HepG2 (cell line): ENCODE data around the gene APRT. TPM values are rescaled to one million over a fixed set of nuclear protein-coding genes. Genes with fewer than 3 reads are reported as not detected.

Experiments
- HDAC2 ChIP-seq: sonication (generic); formaldehyde crosslinking; IDR thresholded peaks from 2 replicates; pipeline ENCODE4 v1.4.0; 2020; ENCODE audit warnings: missing genetic modification reagents
- NFKB2 ChIP-seq: sonication (generic); formaldehyde crosslinking; IDR thresholded peaks from 2 replicates; pipeline ENCODE4 v1.4.0; 2020; ENCODE audit warnings: missing genetic modification reagents, borderline replicate concordance
- SMAD3 ChIP-seq: sonication (generic); formaldehyde crosslinking; IDR thresholded peaks from 2 replicates; pipeline ENCODE4 v1.4.0; 2020; ENCODE audit warnings: missing genetic modification reagents
- TAF15 ChIP-seq: fragments of 200-400 bp; formaldehyde crosslinking; IDR thresholded peaks from one replicate; pipeline ENCODE4 v1.6.1; 2018; ENCODE audit warnings: mild to moderate bottlenecking, low read depth, low read length; ENCODE audit not compliant: poor library complexity, severe bottlenecking
- TBX2 ChIP-seq: sonication (generic); formaldehyde crosslinking; IDR thresholded peaks from 2 replicates; pipeline ENCODE4 v1.5.0; 2020; ENCODE audit warnings: missing genetic modification reagents, mild to moderate bottlenecking, borderline replicate concordance
- ZBTB20 ChIP-seq: sonication (generic); formaldehyde crosslinking; IDR thresholded peaks from 2 replicates; pipeline ENCODE4 v1.8.1; 2023; ENCODE audit warnings: missing genetic modification reagents, low read depth, mild to moderate bottlenecking, borderline replicate concordance
- ZNF883 ChIP-seq: sonication (generic); formaldehyde crosslinking; IDR thresholded peaks from 2 replicates; pipeline ENCODE4 v1.5.1; 2020; ENCODE audit warnings: mild to moderate bottlenecking, missing genetic modification reagents; ENCODE audit errors: not compliant biosample characterization
- polyA plus RNA-seq, 8 experiments: library from polyadenylated mRNA; depleted of rRNA in 3 of 8; stranded (reverse) in 7 of 8; unstranded in 1 of 8; fragments of >200 nt; fragmentation: Illumina TruSeq in 4 of 8; extraction: Trizol in 4 of 8; gene quantifications; 2 replicates each; pipeline versions ENCODE4 v1.2.1 to v1.2.3, GENCODE V29; 2011 to 2016; ENCODE audit warnings: low read depth in 4 of 8, missing spikeins in 1 of 8, mixed read lengths in 1 of 8; ENCODE audit not compliant: insufficient read depth in 1 of 8
- total RNA-seq, 5 experiments: library from RNA; depleted of rRNA; stranded (reverse); fragments of >200 nt; fragmentation: Illumina TruSeq; extraction: Trizol; gene quantifications; 2 replicates each; pipeline ENCODE4 v1.2.3, GENCODE V29; 2016; ENCODE audit warnings: low read depth in 1 of 5
- TF ChIP-seq, protein P1 (sequence below): sonication (generic); formaldehyde crosslinking; IDR thresholded peaks from 2 replicates; pipeline ENCODE4 v1.9.0; 2022; ENCODE audit warnings: missing genetic modification reagents, mild to moderate bottlenecking, borderline replicate concordance
- TF ChIP-seq, protein P2 (sequence below): sonication (generic); formaldehyde crosslinking; IDR thresholded peaks from 2 replicates; pipeline ENCODE4 v1.4.0; 2020; ENCODE audit warnings: missing genetic modification reagents, mild to moderate bottlenecking, borderline replicate concordance
- TF ChIP-seq, protein P3 (sequence below): sonication (generic); formaldehyde crosslinking; IDR thresholded peaks from 2 replicates; pipeline ENCODE4 v1.4.0; 2020; ENCODE audit warnings: missing genetic modification reagents, mild to moderate bottlenecking, borderline replicate concordance
- TF ChIP-seq, protein P4 (sequence below): IDR thresholded peaks from 2 replicates; pipeline ENCODE4 v1.4.0; 2020; ENCODE audit warnings: mild to moderate bottlenecking, missing genetic modification reagents

The APRT gene
- total and polyA plus RNA-seq, 2 of the 13 experiments (the other 11 are each of a cell fraction or from before 2014, with no cell fraction given): 155 to 242 TPM

DNA sequence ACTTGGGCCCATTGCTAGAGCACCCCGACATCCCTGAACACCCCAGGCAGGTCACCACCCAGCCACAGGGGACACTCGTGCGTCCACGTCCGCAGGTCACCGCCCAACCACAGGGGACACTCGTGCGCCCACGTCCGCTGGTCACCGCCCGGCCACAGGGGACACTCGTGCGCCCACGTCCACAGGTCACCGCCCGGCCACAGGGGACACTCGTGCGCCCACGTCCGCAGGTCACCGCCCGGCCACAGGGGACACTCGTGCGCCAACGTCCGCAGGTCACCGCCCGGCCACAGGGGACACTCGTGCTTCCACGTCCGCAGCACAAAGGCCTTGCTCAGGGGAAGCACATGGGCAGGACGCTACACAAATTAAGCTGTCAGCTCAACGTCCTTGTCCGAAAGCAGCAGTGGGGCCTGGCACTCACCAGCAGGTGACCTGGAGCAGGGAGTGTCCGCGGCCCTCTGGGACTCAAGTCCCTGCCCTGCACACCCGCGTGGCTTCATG, 27.4 kb upstream of the APRT start (continued):
- TF ChIP-seq, protein P1, sequence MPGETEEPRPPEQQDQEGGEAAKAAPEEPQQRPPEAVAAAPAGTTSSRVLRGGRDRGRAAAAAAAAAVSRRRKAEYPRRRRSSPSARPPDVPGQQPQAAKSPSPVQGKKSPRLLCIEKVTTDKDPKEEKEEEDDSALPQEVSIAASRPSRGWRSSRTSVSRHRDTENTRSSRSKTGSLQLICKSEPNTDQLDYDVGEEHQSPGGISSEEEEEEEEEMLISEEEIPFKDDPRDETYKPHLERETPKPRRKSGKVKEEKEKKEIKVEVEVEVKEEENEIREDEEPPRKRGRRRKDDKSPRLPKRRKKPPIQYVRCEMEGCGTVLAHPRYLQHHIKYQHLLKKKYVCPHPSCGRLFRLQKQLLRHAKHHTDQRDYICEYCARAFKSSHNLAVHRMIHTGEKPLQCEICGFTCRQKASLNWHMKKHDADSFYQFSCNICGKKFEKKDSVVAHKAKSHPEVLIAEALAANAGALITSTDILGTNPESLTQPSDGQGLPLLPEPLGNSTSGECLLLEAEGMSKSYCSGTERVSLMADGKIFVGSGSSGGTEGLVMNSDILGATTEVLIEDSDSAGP (CRISPR knock-in tag): peak; percentile 92
- TF ChIP-seq, protein P2, sequence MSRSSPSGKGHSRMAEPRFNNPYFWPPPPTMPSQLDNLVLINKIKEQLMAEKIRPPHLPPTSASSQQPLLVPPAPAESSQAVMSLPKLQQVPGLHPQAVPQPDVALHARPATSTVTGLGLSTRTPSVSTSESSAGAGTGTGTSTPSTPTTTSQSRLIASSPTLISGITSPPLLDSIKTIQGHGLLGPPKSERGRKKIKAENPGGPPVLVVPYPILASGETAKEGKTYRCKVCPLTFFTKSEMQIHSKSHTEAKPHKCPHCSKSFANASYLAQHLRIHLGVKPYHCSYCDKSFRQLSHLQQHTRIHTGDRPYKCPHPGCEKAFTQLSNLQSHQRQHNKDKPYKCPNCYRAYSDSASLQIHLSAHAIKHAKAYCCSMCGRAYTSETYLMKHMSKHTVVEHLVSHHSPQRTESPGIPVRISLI (CRISPR knock-in tag): 0 out of 2 replicates have a peak, but pooled peaks have one; percentile 11
- TF ChIP-seq, protein P3, sequence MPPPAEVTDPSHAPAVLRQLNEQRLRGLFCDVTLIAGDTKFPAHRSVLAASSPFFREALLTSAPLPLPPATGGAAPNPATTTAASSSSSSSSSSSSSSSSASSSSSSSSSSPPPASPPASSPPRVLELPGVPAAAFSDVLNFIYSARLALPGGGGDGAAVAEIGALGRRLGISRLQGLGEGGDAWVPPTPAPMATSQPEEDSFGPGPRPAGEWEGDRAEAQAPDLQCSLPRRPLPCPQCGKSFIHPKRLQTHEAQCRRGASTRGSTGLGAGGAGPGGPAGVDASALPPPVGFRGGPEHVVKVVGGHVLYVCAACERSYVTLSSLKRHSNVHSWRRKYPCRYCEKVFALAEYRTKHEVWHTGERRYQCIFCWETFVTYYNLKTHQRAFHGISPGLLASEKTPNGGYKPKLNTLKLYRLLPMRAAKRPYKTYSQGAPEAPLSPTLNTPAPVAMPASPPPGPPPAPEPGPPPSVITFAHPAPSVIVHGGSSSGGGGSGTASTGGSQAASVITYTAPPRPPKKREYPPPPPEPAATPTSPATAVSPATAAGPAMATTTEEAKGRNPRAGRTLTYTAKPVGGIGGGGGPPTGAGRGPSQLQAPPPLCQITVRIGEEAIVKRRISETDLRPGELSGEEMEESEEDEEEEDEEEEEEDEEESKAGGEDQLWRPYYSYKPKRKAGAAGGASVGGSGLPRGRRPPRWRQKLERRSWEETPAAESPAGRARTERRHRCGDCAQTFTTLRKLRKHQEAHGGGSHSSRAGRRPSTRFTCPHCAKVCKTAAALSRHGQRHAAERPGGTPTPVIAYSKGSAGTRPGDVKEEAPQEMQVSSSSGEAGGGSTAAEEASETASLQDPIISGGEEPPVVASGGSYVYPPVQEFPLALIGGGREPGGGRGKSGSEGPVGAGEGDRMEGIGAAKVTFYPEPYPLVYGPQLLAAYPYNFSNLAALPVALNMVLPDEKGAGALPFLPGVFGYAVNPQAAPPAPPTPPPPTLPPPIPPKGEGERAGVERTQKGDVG: peak; percentile 99
- TF ChIP-seq ZNF883: peak; percentile 19
- TF ChIP-seq TBX2 (CRISPR knock-in tag): peak; percentile 42; the same call in 1 of the 2 replicates
- TF ChIP-seq HDAC2 (CRISPR knock-in tag): peak; percentile 69
- TF ChIP-seq, protein P4, sequence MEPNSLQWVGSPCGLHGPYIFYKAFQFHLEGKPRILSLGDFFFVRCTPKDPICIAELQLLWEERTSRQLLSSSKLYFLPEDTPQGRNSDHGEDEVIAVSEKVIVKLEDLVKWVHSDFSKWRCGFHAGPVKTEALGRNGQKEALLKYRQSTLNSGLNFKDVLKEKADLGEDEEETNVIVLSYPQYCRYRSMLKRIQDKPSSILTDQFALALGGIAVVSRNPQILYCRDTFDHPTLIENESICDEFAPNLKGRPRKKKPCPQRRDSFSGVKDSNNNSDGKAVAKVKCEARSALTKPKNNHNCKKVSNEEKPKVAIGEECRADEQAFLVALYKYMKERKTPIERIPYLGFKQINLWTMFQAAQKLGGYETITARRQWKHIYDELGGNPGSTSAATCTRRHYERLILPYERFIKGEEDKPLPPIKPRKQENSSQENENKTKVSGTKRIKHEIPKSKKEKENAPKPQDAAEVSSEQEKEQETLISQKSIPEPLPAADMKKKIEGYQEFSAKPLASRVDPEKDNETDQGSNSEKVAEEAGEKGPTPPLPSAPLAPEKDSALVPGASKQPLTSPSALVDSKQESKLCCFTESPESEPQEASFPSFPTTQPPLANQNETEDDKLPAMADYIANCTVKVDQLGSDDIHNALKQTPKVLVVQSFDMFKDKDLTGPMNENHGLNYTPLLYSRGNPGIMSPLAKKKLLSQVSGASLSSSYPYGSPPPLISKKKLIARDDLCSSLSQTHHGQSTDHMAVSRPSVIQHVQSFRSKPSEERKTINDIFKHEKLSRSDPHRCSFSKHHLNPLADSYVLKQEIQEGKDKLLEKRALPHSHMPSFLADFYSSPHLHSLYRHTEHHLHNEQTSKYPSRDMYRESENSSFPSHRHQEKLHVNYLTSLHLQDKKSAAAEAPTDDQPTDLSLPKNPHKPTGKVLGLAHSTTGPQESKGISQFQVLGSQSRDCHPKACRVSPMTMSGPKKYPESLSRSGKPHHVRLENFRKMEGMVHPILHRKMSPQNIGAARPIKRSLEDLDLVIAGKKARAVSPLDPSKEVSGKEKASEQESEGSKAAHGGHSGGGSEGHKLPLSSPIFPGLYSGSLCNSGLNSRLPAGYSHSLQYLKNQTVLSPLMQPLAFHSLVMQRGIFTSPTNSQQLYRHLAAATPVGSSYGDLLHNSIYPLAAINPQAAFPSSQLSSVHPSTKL (CRISPR knock-in tag): no peak
- TF ChIP-seq NFKB2: no peak
- TF ChIP-seq TAF15: peak; percentile 63
- TF ChIP-seq ZBTB20 (CRISPR knock-in tag): no peak
- no peak for TF ChIP-seq SMAD3 (CRISPR knock-in tag)
